BLaER1 (cell line): ENCODE results near the gene CLHC1.
"Not testable (repeated sequence)": the region's sequence is repeated elsewhere in the genome, so short reads cannot be mapped to it uniquely, and the experiment has no call there.

Source experiments
- H3K27ac ChIP-seq: shearing (Covaris generic); formaldehyde crosslinking; 2 replicates; pipeline ENCODE4 v1.8.1; 2022
- H3K27me3 ChIP-seq: shearing (Covaris generic); formaldehyde crosslinking; 2 replicates; pipeline ENCODE4 v1.8.1; 2022
- H3K36me3 ChIP-seq: shearing (Covaris generic); formaldehyde crosslinking; 2 replicates; pipeline ENCODE4 v1.8.1; 2022
- H3K4me1 ChIP-seq: shearing (Covaris generic); formaldehyde crosslinking; 2 replicates; pipeline ENCODE4 v1.8.1; 2022
- H3K4me2 ChIP-seq: shearing (Covaris generic); formaldehyde crosslinking; 2 replicates; pipeline ENCODE4 v1.8.1; 2022
- H3K4me3 ChIP-seq: shearing (Covaris generic); formaldehyde crosslinking; 2 replicates; pipeline ENCODE4 v1.8.1; 2022
- H3K9ac ChIP-seq: shearing (Covaris generic); formaldehyde crosslinking; 2 replicates; pipeline ENCODE4 v1.8.1; 2022
- H3K9me3 ChIP-seq: shearing (Covaris generic); formaldehyde crosslinking; 2 replicates; pipeline ENCODE4 v1.8.1; 2022
- H4K20me1 ChIP-seq: shearing (Covaris generic); formaldehyde crosslinking; 2 replicates; pipeline ENCODE4 v1.8.1; 2022
- Cebpa-rat ChIP-seq: shearing (Covaris generic); IDR thresholded peaks from 2 replicates; pipeline ENCODE4 v1.8.1; 2022

The CLHC1 gene

DNA sequence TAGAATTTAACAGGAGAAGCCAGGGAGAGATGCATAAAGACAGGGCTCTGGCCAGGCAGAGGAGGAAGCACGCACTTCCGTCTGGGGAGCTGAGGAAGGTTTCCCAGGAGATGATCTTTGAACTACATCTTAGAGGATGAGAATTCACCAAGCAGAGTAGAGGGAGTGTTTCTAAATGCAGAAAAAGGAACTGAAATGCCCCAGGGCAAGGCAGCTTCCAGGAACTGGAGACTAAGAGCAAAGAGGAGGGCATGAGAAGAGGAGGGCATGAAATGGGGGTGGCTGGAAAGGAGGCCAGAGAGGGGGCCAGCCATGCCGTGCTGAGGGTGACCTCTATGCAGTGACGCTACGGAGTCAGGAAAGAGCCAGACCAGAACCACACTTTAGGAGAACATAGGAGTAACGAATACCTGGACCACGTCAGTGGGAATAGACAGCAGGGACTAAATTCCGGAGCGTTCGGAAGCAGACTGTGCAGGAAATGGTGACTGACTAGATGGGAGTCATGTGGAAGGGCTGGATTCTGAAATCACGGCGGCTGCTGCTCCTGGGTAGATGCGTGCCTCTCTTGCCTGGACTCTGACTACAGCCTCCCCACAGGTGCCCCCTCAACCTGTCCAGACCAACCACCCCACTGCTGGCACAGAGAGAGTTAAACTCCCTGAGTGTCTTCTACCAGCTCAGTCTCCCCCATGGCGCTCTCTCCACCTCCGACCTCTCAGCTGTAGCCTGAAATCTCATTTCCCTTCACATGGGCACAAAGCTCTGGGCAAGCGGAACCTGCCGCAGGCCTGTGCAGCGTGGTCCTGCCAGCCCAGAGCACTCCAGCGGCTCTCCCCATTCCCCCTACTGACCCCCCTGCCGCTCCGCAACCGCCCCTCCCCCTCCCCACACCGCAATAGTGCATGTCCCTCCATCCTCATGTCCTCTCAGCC is 94.8 kb downstream of the CLHC1 start:
- no peak for TF ChIP-seq Cebpa-rat
- Histone ChIP-seq H3K4me1 (peaks cover 48% of the 10 kb centered on the region), H4K20me1 (no peaks in the 10 kb centered on the region), H3K36me3 (no peaks in the 10 kb centered on the region), H3K27me3 (no peaks in the 10 kb centered on the region), H3K9ac (no peak overlapping the region), H3K4me3 (no peak overlapping the region), H3K27ac (peak overlapping the region; percentile 7; the same call in 1 of the 2 replicates), H3K9me3 (no peaks in the 10 kb centered on the region), H3K4me2 (peak overlapping the region; percentile 77)

DNA sequence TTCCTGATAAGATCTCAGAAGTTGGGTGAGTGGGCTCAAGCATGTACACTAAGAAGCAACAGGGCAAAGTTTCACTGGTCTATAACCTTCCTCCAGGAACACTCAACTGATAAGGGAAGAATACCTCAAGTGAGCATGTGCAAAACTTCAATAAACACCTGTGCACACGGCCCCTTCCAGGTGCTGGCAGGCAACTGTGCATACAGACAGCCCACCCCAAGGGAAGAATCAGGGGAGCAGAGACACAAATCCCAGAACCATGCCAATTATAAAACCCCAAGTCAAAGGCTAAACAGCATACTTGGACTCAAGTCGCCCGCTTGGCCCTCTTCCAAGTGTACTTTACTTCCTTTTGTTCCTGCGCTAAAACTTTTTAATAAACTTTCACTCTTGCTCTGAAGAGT is 96.0 kb downstream of the CLHC1 start:
- peak overlapping the region; percentile 77 for H3K4me2 ChIP-seq
- no peaks in the 10 kb centered on the region for H3K27me3 ChIP-seq
- TF ChIP-seq Cebpa-rat, result no peak
- H3K4me1 ChIP-seq, result peaks cover 48% of the 10 kb centered on the region
- no peaks in the 10 kb centered on the region for H4K20me1 ChIP-seq
- no peak overlapping the region for H3K9ac ChIP-seq
- no peaks in the 10 kb centered on the region for H3K9me3 ChIP-seq
- no peak overlapping the region for H3K4me3 ChIP-seq
- no peak overlapping the region for H3K27ac ChIP-seq
- H3K36me3 ChIP-seq, result no peaks in the 10 kb centered on the region

DNA sequence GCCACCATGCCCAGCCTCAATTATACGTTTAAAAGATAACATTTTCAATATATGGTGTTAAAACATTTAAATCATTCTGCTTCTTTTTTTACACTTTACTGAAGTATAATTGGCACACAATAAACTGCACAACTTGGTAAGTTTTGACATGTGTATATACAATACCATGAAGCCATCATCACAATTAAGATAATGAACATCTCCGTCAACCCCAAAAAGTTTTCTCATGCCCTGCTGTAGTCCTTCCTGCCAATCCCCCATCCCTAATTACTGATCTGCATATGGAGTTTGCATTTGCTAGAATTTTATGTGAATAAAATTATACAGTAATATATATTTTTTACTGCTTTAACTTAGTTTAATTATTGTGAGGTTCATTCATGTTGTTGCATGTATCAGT is 96.6 kb downstream of the CLHC1 start:
- H3K27me3 ChIP-seq, result no peaks in the 10 kb centered on the region
- no peak overlapping the region for H3K9ac ChIP-seq
- no peak overlapping the region for H3K27ac ChIP-seq
- H3K36me3 ChIP-seq, result no peaks in the 10 kb centered on the region
- no peaks in the 10 kb centered on the region for H4K20me1 ChIP-seq
- H3K4me1 ChIP-seq, result peaks cover 48% of the 10 kb centered on the region
- no peak for TF ChIP-seq Cebpa-rat
- no peak overlapping the region for H3K4me3 ChIP-seq
- no peaks in the 10 kb centered on the region for H3K9me3 ChIP-seq
- H3K4me2 ChIP-seq, result no peak overlapping the region

DNA sequence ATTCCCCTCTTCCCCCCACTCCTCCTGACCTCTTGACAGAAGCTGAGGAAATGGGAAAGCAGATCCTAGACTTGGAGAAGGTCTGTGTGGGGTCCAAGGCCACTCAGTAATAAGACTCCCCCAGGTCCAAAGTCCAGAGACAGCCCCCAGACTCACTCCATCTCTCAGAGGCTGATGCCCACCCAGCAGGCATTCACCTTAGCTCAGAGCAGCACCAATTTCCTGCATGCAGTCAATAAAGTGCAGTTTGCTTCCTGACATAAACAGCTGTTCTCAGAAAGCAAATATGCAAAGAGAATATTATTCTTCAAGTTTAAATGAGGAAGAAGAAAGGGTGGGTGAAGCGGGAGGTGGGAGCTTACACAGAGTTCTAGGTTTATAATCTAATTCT is 97.8 kb downstream of the CLHC1 start:
- H3K36me3 ChIP-seq, result no peaks in the 10 kb centered on the region
- peak overlapping the region; percentile 67 for H3K4me2 ChIP-seq
- H3K4me3 ChIP-seq, result peak overlapping the region; percentile 18; the same call in 1 of the 2 replicates
- no peak for TF ChIP-seq Cebpa-rat
- peaks cover 48% of the 10 kb centered on the region for H3K4me1 ChIP-seq
- no peak overlapping the region for H3K27ac ChIP-seq
- H3K9ac ChIP-seq, result no peak overlapping the region
- no peaks in the 10 kb centered on the region for H4K20me1 ChIP-seq
- no peaks in the 10 kb centered on the region for H3K27me3 ChIP-seq
- H3K9me3 ChIP-seq, result no peaks in the 10 kb centered on the region

DNA sequence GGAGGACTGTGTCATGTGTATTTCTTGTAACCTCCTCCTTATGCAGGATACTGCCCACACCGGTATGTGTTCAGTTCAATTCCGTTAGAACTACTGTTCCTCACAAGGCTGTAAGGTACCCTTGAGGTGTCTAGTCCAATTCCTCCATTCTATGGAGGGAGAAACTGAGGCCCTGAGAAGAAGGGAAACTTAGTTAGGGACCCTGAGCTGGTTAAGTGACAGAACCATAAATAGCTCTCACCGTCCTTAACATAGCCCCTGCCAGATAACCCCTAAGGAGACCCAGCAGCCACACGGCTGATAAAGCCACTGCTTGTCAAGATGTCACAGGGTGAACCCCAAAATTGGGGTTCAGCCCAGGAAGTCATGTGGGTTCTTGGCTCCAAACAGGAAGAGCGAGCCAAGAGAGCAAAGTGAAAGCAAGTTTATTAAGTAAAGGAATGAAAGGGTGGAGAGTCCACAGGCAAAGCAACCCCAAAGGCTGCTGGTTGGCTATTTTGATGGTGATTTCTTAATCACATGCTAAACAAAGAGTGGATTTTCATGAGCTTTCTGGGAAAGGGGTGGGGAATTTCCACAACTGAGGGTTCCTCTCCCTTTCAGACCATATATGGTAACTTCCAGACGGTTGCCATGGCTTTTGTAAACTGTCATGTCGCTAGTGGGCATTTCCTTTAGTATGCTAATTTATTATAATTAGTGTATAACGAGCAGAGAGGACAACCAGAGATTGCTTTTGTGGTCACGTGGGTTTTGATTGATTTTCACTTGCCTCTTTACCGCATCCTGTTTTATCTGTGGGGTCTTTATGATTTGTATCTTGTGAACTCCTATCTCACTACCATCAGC is 98.4 kb downstream of the CLHC1 start:
- H3K4me1 ChIP-seq, result peaks cover 48% of the 10 kb centered on the region
- H3K4me2 ChIP-seq, result peak overlapping the region; percentile 67
- H3K36me3 ChIP-seq, result no peaks in the 10 kb centered on the region
- no peak for TF ChIP-seq Cebpa-rat
- no peaks in the 10 kb centered on the region for H4K20me1 ChIP-seq
- no peaks in the 10 kb centered on the region for H3K9me3 ChIP-seq
- H3K9ac ChIP-seq, result no peak overlapping the region
- H3K4me3 ChIP-seq, result peak overlapping the region; percentile 18; the same call in 1 of the 2 replicates
- no peaks in the 10 kb centered on the region for H3K27me3 ChIP-seq
- H3K27ac ChIP-seq, result no peak overlapping the region

DNA sequence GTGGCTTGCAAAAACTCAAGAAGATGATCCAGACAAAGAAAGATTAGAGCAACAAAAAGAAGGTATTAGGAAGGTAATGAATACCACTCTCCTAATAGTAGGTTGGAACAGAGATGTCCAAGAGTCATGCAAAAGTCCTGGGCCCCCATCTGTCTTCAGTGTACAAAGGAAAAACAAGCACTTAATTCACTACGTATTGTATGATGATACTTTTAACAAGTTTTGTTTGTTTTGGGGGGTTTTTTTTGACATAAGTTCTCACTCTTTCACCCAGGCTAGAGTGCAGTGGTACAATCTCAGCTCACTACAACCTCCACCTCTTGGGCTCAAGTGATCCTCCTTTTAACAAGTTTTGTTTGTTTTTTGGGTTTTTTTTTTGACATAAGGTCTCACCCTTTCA is 101.2 kb downstream of the CLHC1 start:
- Histone ChIP-seq H3K27ac (no peak overlapping the region), H4K20me1 (no peaks in the 10 kb centered on the region), H3K9me3 (peaks cover 7% of the 10 kb centered on the region), H3K27me3 (no peaks in the 10 kb centered on the region), H3K4me1 (peaks cover 22% of the 10 kb centered on the region), H3K36me3 (no peaks in the 10 kb centered on the region), H3K4me2 (no peak overlapping the region), H3K9ac (no peak overlapping the region), H3K4me3 (no peak overlapping the region)
- TF ChIP-seq Cebpa-rat, result no peak

DNA sequence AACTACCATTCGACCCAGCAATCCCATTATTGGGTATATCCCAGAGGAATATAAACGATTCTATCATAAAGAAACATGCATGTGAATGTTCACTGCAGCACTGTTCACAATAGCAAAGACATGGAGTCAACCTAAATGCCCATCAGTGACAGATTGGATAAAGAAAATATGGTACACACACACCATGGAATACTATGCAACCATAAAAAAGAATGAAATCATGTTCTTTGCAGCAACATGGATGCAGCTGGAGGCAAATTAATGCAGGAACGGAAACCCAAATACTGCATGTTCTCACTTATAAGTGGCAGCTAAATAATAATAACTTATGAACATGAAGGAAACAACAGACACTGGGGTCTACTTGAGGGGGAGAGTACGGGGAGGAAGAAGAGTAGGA is 105.5 kb downstream of the CLHC1 start:
- H3K27me3 ChIP-seq, H3K4me1 ChIP-seq, H3K27ac ChIP-seq, H3K9ac ChIP-seq, H3K4me2 ChIP-seq, H3K36me3 ChIP-seq, H3K4me3 ChIP-seq, H4K20me1 ChIP-seq: not testable (repeated sequence)
- peaks cover 21% of the 10 kb centered on the region for H3K9me3 ChIP-seq
